NCI-H446 (cell line): ENCODE results near the gene PSME3IP1.
A peak's percentile ranks its signal among the peaks of the same experiment; 100 is the strongest.
"Not testable (repeated sequence)": the region's sequence is repeated elsewhere in the genome, so short reads cannot be mapped to it uniquely, and the experiment has no call there.

Experiments
- DNase-seq, 2 experiments: peaks; one replicate each; lab custom pipeline; 2025; lab: John Stamatoyannopoulos, UW

The PSME3IP1 gene

DNA sequence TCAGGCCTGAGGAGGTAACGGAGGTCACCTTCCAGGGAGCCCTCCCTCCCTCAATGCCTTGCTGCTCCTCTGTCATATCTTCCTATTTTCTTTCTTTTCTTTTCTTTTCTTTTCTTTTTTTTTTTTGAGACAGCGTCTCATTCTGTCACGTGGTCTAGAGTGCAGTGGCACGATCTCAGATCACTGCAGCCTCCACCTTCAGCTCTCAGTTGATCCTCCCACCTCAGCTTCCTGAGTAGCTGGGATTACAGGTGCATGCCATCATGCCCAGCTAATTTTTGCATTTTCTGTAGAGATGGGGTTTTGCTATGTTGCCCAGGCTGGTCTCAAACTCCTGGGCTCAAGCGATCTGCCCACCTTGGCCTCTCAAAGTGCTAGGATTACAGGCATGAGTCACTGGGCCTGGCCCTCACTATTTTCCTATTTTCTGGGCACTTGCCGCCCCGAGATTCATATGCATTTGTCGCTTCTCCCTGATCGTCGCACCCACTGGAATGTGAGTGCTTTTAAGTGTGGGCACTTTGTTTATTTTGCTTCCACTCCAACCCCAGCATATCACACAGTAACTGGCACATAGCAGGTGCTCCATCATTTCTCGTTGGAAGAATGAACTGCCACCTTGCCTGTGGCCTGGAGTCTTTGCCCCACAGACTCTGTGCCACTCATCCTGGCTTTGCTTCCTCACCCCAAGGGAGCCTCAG, 61.7 kb downstream of the PSME3IP1 start:
- DNase-seq = no peak

DNA sequence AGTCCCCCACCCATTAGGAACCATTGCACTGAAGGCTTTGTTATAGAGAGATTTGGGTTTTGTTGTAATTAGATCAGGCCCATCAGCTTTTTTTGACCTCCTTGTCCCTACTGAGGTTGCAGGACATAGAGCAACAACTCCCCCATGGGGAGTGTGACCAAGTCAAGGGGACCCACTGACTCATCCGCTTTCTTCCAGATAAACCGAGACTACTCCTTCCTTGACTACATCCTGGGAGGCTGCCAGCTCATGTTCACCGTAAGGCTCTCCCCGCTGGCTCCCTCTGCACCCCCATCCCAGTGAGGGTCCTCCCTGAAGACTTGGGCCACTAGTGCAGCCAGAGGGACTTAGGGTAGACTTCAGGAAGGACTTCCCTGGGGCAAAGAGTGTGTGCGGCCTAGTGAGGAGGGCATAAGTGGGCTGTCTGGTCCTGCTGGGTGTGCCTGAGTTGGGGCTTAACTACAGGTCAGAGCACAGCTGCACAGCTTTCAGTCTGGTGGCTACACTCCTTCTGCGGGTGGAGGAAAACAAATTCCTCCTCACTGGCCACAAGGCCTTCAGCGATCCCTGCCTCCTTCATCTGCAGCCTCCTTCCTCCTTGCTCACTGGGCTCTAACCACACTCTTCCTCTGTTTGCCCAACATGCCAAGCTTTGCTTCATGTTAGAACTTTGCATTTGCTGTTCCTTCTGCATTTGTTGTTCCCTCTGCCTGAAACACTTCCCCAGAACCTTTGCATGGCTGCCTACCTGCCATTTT, 62.4 kb downstream of the PSME3IP1 start:
- DNase-seq = no peak

GRCh38 chr16:57118461-57119084, 67.3 kb downstream of the PSME3IP1 start:
- DNase-seq = no peak

DNA sequence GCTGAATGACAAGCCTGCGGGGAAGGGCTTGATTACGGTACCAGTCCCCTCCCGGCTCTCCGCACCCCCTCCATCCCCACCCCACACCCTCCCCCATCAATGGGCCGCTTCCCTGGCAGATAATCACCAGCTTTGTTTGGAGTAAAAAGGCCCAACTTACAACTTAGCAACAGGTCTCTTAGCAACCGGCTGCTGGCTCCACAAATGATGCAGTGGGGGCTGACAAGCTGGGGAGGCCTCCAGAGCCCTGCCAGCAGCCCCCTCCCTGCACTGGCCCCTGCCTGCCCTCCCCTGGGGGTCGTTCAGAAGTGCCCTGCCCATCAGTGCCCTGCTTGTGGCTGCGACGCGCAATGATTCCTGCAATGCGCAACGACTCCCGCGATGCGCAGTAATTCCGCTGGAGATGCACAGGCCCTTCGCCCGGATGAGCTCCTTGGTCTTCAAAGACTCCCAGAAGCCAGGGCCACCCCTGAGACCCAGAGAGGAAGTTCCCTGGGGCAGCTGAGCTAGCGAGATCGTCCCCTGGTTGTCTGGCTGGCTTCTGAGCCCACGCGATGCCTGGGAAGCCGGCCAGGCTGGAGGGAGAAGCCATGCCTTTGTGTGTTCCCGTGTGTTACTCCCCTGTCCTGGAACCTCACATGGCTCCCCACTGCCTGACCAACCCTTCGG, 70.2 kb downstream of the PSME3IP1 start:
- peak in 1 of 2 experiments; percentile 36 for DNase-seq

DNA sequence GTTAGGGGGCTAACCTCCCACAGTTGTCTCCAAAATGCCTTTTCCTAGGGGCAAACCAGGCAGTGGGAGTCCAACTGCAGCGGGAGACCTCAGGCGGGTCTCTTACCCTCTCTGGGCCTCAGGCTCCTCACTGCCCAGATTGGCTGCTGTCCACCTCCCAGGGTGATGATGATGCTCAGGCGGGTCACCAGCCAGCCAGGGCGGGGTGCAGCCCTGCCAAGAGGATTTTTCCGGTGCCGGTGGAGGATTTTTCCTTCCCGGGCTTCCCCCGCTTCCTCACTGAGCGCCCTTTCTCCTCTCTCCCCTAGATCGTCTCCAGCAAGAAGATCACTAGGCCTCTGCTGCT, 70.7 kb downstream of the PSME3IP1 start:
- DNase-seq = no peak

DNA sequence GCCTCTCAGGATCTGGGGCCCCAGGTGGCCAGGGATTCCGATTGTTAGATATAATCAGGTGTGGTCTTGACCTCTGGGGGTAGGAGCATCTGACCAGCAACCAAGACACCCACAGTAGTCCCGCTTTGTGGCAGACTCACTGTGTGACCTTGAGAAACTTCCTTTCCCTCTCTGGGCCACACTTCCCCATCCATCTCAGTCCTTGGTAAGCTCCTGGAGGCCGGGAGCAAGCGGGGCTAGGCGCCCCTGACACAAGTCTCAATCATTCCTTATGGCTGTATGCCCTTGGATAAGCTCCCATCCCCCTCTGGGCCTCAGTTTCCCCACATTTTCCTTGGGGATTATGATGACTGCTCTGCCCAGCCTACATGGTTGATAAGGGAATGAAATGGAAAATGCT, 72.2 kb downstream of the PSME3IP1 start:
- no peak for DNase-seq

- no peak for DNase-seq
Measured at GRCh38 chr16:57113042-57113453, 72.8 kb downstream of the PSME3IP1 start.

DNA sequence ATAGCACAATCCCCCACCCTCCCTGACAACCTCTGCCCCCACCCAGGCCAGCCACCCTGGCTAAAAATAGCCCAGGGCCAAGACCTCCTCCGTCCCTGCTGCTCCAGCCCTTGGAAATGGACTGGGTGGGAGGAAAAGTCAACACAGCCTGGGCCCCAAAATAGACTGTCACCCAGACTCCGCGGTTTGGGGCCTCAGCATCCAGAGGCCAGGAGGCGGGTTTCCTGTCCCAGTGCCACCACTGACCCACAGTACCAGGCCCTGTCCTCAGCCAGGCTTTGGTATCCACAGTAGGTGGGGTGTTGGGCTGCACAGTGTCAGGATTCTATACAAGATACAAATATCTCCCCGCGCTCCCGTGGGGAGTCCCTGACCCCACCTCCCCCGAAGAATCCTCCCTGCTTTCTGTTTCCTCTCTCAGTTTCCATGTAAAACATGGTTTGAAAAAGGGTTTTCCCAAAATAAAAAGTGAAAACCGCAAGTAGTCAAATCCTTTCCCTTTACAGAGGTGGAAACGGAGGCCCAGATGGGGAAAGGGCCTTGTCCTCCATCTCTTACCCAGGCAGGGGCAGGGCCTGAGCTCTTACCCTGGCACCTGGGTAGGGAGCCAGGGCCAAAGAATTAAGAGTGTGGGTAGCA, 73.3 kb downstream of the PSME3IP1 start:
- no peak for DNase-seq

DNA sequence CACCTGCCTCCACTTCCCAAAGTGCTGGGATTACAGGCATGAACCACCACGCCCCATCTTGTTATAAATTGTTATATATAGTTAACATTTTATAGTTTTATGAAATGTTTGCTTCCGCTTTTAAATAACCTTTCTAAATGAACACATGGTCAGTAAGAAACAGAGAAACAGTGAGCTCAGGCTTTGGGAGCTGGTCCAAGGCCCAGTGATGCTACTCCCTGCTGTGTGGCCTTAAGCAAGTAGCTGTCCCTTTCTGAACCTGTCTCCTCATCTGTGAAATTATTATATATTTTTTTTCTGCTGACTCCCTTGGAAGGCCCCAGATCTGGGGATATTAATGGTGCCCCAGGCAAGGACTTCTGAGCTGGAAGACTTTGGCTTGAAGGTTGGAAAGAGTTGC, 74.4 kb downstream of the PSME3IP1 start:
- DNase-seq = no peak

GRCh38 chr16:57110937-57111336, 74.9 kb downstream of the PSME3IP1 start:
- no peak for DNase-seq

- DNase-seq = not testable (repeated sequence)
Measured at GRCh38 chr16:57109259-57110105, 76.4 kb downstream of the PSME3IP1 start.

GRCh38 chr16:57108432-57108831, 77.4 kb downstream of the PSME3IP1 start:
- DNase-seq = no peak

DNA sequence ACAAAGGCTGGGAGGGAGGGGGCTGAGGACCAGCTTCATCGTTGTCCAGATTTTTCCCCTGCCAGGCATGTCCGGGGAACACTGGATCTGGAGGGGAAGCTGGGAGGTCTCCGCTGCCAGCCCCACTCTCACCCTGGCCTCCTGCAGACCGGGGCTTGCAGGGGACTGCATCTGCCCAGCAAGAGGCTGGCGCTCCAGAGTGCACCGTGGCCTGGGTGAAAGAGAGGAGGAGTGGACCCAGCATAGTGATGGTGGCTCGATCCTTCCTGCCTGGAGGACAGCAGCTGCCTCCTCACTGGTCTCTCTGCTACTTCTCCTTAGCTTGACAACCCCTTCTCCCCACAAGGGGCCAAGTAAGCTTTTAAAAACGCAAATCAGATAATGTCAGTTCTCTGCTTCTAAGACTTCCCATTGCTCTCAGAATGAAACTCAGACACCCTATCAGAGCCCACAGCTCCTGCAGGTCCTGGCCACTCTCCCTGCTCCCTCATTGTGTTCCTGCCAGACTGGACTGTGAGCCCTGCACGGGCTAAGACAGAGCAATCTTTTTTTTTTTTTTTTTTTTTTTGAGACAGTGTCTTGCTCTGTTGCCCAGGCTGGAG, 78.4 kb downstream of the PSME3IP1 start:
- DNase-seq = no peak

DNA sequence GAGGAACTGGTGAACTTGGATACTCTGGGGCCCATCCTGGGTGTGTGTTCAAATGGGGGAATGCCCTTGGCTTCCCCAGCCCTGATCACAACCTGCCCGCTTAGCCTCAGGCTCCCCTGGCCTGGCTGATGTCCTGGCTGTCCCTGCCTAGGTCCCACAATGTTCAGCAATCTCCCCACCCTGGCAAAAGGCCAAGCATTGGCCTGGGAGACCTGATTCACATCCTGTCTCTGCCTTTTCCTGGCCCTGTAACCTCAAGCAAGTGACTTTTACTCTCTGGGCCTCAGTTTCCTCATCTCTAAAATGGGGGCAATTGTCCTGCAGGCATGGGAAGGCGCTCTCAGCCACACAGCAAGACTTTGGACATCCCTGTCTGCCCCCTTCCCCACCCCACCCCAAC, 79.1 kb downstream of the PSME3IP1 start:
- no peak for DNase-seq

DNA sequence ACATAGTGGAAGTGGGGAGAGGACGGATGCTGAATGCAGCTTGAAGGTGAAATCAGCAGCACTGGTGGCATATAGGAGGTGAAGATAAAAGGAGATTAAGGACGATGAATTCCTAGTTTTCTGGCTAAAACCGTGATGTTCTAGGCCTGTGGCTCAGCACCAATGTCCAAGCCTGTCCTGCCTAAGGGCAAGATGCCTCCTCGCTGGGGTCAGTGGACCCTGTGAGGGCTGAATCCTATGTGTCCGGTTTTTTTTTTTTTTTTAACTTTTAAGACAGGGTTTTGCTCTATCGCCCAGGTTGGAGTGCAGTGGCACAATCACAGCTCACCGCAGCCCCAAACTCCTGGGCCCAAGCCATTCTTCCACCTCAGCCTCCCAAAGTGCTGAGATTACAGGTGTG, 80.7 kb downstream of the PSME3IP1 start:
- no peak for DNase-seq

DNA sequence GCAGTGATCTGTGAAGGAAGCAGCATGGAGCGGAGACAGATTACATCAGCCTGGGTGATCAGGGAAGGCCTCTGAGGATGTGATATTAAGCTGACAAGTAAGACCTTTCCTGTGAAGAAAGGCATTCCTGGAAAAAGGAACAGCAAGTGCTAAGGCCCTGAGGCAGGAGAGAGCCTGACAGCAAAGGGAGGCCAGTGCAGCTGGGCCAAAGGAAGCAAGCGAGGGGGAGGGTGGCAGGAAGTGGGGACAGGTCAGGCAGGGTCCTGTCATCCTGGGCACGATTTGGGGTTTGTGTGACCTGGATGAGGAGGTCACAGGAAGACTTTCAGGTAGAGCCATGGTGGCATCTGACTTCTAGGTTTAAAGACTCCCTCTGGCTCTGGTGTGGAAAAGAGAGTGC, 81.1 kb downstream of the PSME3IP1 start:
- DNase-seq = no peak

GRCh38 chr16:57102888-57103851, 82.7 kb downstream of the PSME3IP1 start:
- DNase-seq = no peak
